Fibroblast of lung (primary cell): Measurements from ENCODE around the gene KIAA1328. TPM values are rescaled to one million over a fixed set of nuclear protein-coding genes. Genes with fewer than 3 reads are reported as not detected.

Source experiments
- DNase-seq, 2 donors: peaks; one replicate each; pipeline versions ENCODE4 v3.0.0 to v3.0.0-alpha.2; 2010; ENCODE audit warnings: low read depth in 2 of 2
- H2AFZ ChIP-seq: 2 replicates; pipeline ENCODE4 v1.5.1; 2012; ENCODE audit warnings: low read length, control low read depth, inconsistent platforms
- H3K27ac ChIP-seq: 2 replicates; pipeline ENCODE4 v1.5.1; 2011; ENCODE audit warnings: low read length, control low read depth; ENCODE audit not compliant: insufficient read depth
- H3K27me3 ChIP-seq: 2 replicates; pipeline ENCODE4 v1.5.1; 2011; ENCODE audit warnings: mild to moderate bottlenecking, low read length; ENCODE audit not compliant: control insufficient read depth, insufficient read depth
- H3K36me3 ChIP-seq: 2 replicates; pipeline ENCODE4 v1.5.1; 2011; ENCODE audit warnings: low read length; ENCODE audit not compliant: control insufficient read depth, insufficient read depth
- H3K4me1 ChIP-seq: 2 replicates; pipeline ENCODE4 v1.5.1; 2011; ENCODE audit warnings: low read length; ENCODE audit not compliant: control insufficient read depth, insufficient read depth; ENCODE audit errors: extremely low read depth
- H3K4me2 ChIP-seq: 2 replicates; pipeline ENCODE4 v1.5.1; 2011; ENCODE audit warnings: low read length, control low read depth; ENCODE audit not compliant: insufficient read depth; ENCODE audit errors: extremely low read depth
- H3K4me3 ChIP-seq, 4 experiments: fragments of 200-600 bp in 1 of 4; sonication (generic) in 1 of 4; replicated peaks in 1 of 4; 2 replicates each; pipeline ENCODE4 v1.5.1; 2011 to 2016; ENCODE audit warnings: low read length in 4 of 4, low read depth in 3 of 4, mild to moderate bottlenecking in 3 of 4, control low read depth in 2 of 4, inconsistent platforms in 1 of 4, mixed read lengths in 1 of 4; ENCODE audit not compliant: insufficient read depth in 1 of 4; ENCODE audit errors: control extremely low read depth in 1 of 4
- H3K79me2 ChIP-seq: 2 replicates; pipeline ENCODE4 v1.5.1; 2012; ENCODE audit warnings: mild to moderate bottlenecking, low read length, inconsistent platforms; ENCODE audit not compliant: control insufficient read depth, insufficient read depth
- H3K9ac ChIP-seq: 2 replicates; pipeline ENCODE4 v1.5.1; 2011; ENCODE audit warnings: mild to moderate bottlenecking, low read length, control low read depth; ENCODE audit not compliant: insufficient read depth
- H3K9me3 ChIP-seq: 2 replicates; pipeline ENCODE4 v1.5.1; 2012; ENCODE audit warnings: low read depth, low read length; ENCODE audit not compliant: control insufficient read depth, insufficient read depth
- H4K20me1 ChIP-seq: 2 replicates; pipeline ENCODE4 v1.5.1; 2011; ENCODE audit warnings: low read length; ENCODE audit not compliant: control insufficient read depth, insufficient read depth; ENCODE audit errors: extremely low read depth
- CTCF ChIP-seq, 2 donors: IDR thresholded peaks in 1 of 2; conservative IDR thresholded peaks in 1 of 2; 1 replicate in 1 of 2; 2 replicates in 1 of 2; pipeline ENCODE4 v1.5.1; 2011 to 2012; ENCODE audit warnings: low read length in 2 of 2, control low read depth in 1 of 2, inconsistent platforms in 1 of 2, low read depth in 1 of 2, mild to moderate bottlenecking in 1 of 2
- EZH2 ChIP-seq: IDR thresholded peaks from 2 replicates; pipeline ENCODE4 v1.5.1; 2012; ENCODE audit warnings: low read length, control low read depth, mild to moderate bottlenecking; ENCODE audit errors: missing control alignments
- polyA plus RNA-seq, 2 donors: library from polyadenylated mRNA; depleted of rRNA in 1 of 2; stranded (reverse) in 1 of 2; unstranded in 1 of 2; fragments of >200 nt; gene quantifications; 2 replicates each; pipeline ENCODE4 v1.2.1, GENCODE V29; 2011 to 2012; ENCODE audit warnings: missing spikeins in 1 of 2
- total RNA-seq: library from RNA; depleted of rRNA; stranded (reverse); fragments of >200 nt; gene quantifications from 2 replicates; pipeline ENCODE4 v1.2.1, GENCODE V29; 2014

Gene KIAA1328
- total and polyA plus RNA-seq, 2 donors (not counting 1 experiment from before 2014, with no cell fraction given): 4.3 to 4.5 TPM

GRCh38 chr18:36950960-36951359, 122.0 kb downstream of the KIAA1328 start:
- no peak overlapping the region for H3K9ac ChIP-seq
- H3K27ac ChIP-seq: no peak overlapping the region
- no peaks in the 10 kb centered on the region for H3K36me3 ChIP-seq
- TF ChIP-seq CTCF (conservative IDR thresholded peaks at IDR 0.05 in 1 of 2, IDR thresholded peaks at IDR 0.05 in 1 of 2; ENCODE audit: low read depth in 1 of 2, low read length in 2 of 2) (no peak), EZH2 (no peak)
- no peaks in the 10 kb centered on the region for H4K20me1 ChIP-seq
- no peak overlapping the region for H3K4me3 ChIP-seq
- no peak overlapping the region for H3K4me2 ChIP-seq
- no peak overlapping the region for H2AFZ ChIP-seq
- no peaks in the 10 kb centered on the region for H3K4me1 ChIP-seq
- no peaks in the 10 kb centered on the region for H3K79me2 ChIP-seq
- no peak for DNase-seq
- no peaks in the 10 kb centered on the region for H3K9me3 ChIP-seq
- H3K27me3 ChIP-seq: no peaks in the 10 kb centered on the region

GRCh38 chr18:36953047-36953446, 124.1 kb downstream of the KIAA1328 start:
- Histone ChIP-seq H3K4me2 (no peak overlapping the region), H3K79me2 (no peaks in the 10 kb centered on the region), H3K36me3 (no peaks in the 10 kb centered on the region), H3K27me3 (no peaks in the 10 kb centered on the region), H3K4me3 (no peak overlapping the region), H3K9ac (no peak overlapping the region), H2AFZ (no peak overlapping the region), H4K20me1 (no peaks in the 10 kb centered on the region), H3K9me3 (no peaks in the 10 kb centered on the region), H3K27ac (no peak overlapping the region), H3K4me1 (no peaks in the 10 kb centered on the region)
- no peak for TF ChIP-seq CTCF (conservative IDR thresholded peaks at IDR 0.05 in 1 of 2, IDR thresholded peaks at IDR 0.05 in 1 of 2; ENCODE audit: low read depth in 1 of 2, low read length in 2 of 2)
- TF ChIP-seq EZH2: no peak
- DNase-seq: no peak

GRCh38 chr18:36960038-36960437, 131.1 kb downstream of the KIAA1328 start:
- TF ChIP-seq EZH2 (no peak), CTCF (conservative IDR thresholded peaks at IDR 0.05 in 1 of 2, IDR thresholded peaks at IDR 0.05 in 1 of 2; ENCODE audit: low read depth in 1 of 2, low read length in 2 of 2) (no peak)
- Histone ChIP-seq H3K36me3 (no peaks in the 10 kb centered on the region), H3K79me2 (no peaks in the 10 kb centered on the region)

More at GRCh38 chr18:36960038-36960437, 131.1 kb downstream of the KIAA1328 start:
- no peaks in the 10 kb centered on the region for H4K20me1 ChIP-seq
- H3K27ac ChIP-seq: no peak overlapping the region
- no peaks in the 10 kb centered on the region for H3K4me1 ChIP-seq
- no peak for DNase-seq
- H3K4me2 ChIP-seq: no peak overlapping the region
- no peak overlapping the region for H3K4me3 ChIP-seq
- no peaks in the 10 kb centered on the region for H3K27me3 ChIP-seq
- H2AFZ ChIP-seq: no peak overlapping the region
- H3K9ac ChIP-seq: no peak overlapping the region
- no peaks in the 10 kb centered on the region for H3K9me3 ChIP-seq
